ENCODE results near the gene FZD4.
A peak's percentile ranks its signal among the peaks of the same experiment; 100 is the strongest.
"Not testable (repeated sequence)": the region's sequence is repeated elsewhere in the genome, so short reads cannot be mapped to it uniquely, and the experiment has no call there.

FZD4 gene

GRCh38 chr11:86955361-86956120, at the start of gene FZD4:
Gene FZD4, minus strand, starts transcription at chr11:86955395. Its CDS starts 310 bp downstream, at chr11:86955085.
- peaks cover 14% of the 10 kb centered on the region for H3K4me1 Mint-ChIP-seq (ENCODE audit: low read depth)
- peaks cover 68% of the 10 kb centered on the region for H3K27me3 Mint-ChIP-seq
- H3K36me3 Mint-ChIP-seq (ENCODE audit: low read depth), result no peaks in the 10 kb centered on the region
- no peak within 1 kb of the TSS for H3K27ac Mint-ChIP-seq
- H3K4me3 Mint-ChIP-seq, result peak within 1 kb of the TSS; percentile 79
- peak; percentile 71 for DNase-seq
- H3K9me3 Mint-ChIP-seq, result no peaks in the 10 kb centered on the region

DNA sequence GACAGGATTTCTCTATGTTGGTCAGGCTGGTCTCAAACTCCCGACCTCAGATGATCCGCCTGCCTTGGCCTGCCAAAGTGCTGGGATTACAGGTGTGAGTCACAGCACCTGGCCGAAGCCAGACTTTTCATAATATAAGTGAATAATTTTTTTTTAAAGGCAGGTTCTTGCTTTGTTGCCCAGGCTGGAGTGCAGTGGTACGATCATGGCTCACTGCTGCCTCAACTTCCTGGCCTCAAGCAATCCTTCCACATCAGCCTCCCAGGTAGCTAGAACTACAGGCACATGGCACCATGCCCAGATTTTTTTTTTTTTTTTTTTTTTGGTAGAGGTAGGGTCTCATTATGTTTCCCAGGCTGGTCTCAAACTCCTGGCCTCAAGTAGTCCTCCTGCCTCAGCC, 49.1 kb upstream of the FZD4 start:
- H3K36me3 Mint-ChIP-seq (ENCODE audit: low read depth); H3K4me3 Mint-ChIP-seq; H3K27ac Mint-ChIP-seq; H3K9me3 Mint-ChIP-seq; DNase-seq; H3K4me1 Mint-ChIP-seq (ENCODE audit: low read depth); H3K27me3 Mint-ChIP-seq: not testable (repeated sequence)

DNA sequence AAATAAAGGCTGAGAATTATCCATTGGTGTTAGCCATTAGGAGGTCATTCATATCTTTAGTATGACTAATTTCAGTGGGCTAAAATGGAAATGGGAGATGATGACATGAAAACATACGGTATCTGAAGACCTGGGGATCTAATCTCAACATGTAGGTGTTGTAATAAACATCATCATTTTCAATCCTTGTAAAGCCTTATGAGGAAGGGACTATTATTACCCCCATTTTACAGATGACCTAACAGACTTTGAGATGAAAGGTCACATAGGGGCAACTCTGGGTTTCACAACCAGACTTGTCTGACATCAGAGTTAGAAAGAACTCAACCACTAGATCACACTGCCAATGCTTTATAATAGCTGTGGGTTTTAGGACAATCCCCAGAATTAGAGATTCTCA, 47.7 kb upstream of the FZD4 start:
- Mint-ChIP-seq H3K4me3 (no peak overlapping the region), H3K36me3 (ENCODE audit: low read depth) (no peaks in the 10 kb centered on the region), H3K27me3 (peaks cover 3% of the 10 kb centered on the region), H3K4me1 (ENCODE audit: low read depth) (no peaks in the 10 kb centered on the region), H3K27ac (no peak overlapping the region), H3K9me3 (no peaks in the 10 kb centered on the region)
- no peak for DNase-seq

DNA sequence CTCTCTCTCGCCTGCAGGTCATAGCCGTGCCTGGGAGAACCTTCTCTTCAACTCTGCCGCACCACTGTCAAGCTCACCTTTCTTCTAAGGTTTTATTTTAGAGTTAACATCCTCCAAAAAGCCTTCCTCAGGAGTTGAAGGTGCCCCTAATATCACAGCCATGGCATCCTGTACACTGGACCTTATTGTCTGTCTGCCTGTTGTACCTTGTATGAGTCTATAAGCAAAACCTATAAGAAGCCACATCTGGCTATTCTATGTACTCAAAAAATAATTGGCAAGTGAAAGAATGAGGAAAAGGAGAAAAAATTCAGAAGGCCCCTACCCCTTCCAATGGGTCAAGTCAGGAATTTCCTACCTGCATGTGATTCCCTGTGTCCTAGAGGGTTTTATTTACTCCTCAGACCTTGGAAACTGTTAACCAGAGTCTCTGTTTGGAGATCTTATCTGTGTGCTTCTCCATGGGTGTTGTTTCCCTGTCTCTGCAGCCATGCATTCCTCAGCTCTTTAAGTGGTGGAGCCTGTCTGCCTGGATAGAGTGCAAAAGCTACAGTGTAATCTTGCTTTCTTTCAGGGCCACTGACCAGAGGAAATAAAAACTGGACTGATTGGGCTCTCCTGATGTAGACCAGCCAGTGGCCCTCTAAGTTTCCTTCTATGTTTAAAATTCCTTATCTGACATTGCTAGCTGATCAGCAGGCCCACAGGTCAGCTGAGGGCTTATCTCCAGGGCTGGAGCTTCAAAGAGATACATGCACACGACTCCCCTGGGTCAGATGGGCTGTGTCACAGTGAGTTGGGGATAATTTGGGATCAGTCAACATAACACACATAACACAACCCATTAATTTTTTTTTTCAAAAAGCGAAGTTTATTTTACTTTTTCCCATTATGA, 44.9 kb upstream of the FZD4 start:
- no peaks in the 10 kb centered on the region for H3K4me1 Mint-ChIP-seq (ENCODE audit: low read depth)

DNA sequence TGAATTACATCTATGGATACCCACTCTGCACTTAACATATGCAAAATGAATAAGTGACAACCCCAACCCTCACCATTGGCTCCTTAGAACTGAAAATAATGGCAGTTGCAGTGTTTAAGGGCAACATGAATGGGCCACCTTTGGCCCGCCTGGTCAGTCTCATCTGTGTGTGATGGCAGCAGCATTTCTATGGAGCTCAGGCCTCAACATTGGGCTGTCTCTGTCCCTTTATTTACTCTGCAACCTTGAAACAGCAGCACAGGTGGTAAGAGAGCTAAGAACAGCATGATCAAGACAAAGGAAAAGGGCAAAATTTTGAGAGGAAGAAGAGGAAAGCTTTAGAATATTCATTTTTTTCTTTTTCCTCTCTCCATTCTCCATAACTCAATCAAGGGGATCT, 44.2 kb upstream of the FZD4 start:
- Mint-ChIP-seq H3K4me1 (ENCODE audit: low read depth) (no peaks in the 10 kb centered on the region), H3K9me3 (no peaks in the 10 kb centered on the region), H3K4me3 (no peak overlapping the region), H3K27ac (no peak overlapping the region), H3K27me3 (no peaks in the 10 kb centered on the region), H3K36me3 (ENCODE audit: low read depth) (no peaks in the 10 kb centered on the region)
- no peak for DNase-seq

More for the DNA sequence above, 44.9 kb upstream of the FZD4 start:
- no peak for DNase-seq
- Mint-ChIP-seq H3K9me3 (no peaks in the 10 kb centered on the region), H3K4me3 (no peak overlapping the region), H3K36me3 (ENCODE audit: low read depth) (no peaks in the 10 kb centered on the region), H3K27me3 (no peaks in the 10 kb centered on the region), H3K27ac (no peak overlapping the region)

- no peak overlapping the region for H3K27ac Mint-ChIP-seq
- no peaks in the 10 kb centered on the region for H3K4me1 Mint-ChIP-seq (ENCODE audit: low read depth)
- H3K36me3 Mint-ChIP-seq (ENCODE audit: low read depth), result no peaks in the 10 kb centered on the region
- no peak for DNase-seq
- H3K4me3 Mint-ChIP-seq, result no peak overlapping the region
- H3K27me3 Mint-ChIP-seq, result peaks cover 3% of the 10 kb centered on the region
- no peaks in the 10 kb centered on the region for H3K9me3 Mint-ChIP-seq
Measured at GRCh38 chr11:86996953-86997570, 41.9 kb upstream of the FZD4 start.

- no peaks in the 10 kb centered on the region for H3K4me1 Mint-ChIP-seq (ENCODE audit: low read depth)
- no peaks in the 10 kb centered on the region for H3K36me3 Mint-ChIP-seq (ENCODE audit: low read depth)
- no peak for DNase-seq
Measured at GRCh38 chr11:86993031-86993430, 37.8 kb upstream of the FZD4 start.

GRCh38 chr11:86992340-86992739, 37.1 kb upstream of the FZD4 start:
- not testable (repeated sequence) for H3K4me1 Mint-ChIP-seq (ENCODE audit: low read depth); H3K4me3 Mint-ChIP-seq; H3K9me3 Mint-ChIP-seq; DNase-seq; H3K36me3 Mint-ChIP-seq (ENCODE audit: low read depth); H3K27ac Mint-ChIP-seq; H3K27me3 Mint-ChIP-seq

More at GRCh38 chr11:86993031-86993430, 37.8 kb upstream of the FZD4 start:
- no peak overlapping the region for H3K27ac Mint-ChIP-seq
- peaks cover 3% of the 10 kb centered on the region for H3K27me3 Mint-ChIP-seq
- no peaks in the 10 kb centered on the region for H3K9me3 Mint-ChIP-seq
- H3K4me3 Mint-ChIP-seq, result no peak overlapping the region

DNA sequence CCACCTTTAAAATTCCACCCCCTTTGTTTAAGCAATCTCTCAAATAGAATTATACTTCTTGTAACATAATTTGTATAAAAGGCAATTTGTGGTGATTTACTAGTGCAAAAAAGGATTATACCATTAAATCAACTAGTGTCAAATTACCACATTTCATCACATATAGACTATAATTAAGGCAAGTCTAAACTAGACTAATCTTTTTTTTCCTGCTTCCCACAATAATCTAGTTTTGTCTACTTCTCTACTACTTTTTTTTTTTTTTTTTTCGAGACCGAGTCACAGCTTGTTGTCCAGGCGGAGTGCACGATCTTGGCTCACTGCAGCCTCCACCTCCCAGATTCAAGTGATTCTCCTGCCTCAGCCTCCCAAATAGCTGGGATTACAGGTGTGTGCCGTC, 36.1 kb upstream of the FZD4 start:
- Mint-ChIP-seq H3K36me3 (ENCODE audit: low read depth) (no peaks in the 10 kb centered on the region), H3K4me1 (ENCODE audit: low read depth) (no peaks in the 10 kb centered on the region), H3K9me3 (no peaks in the 10 kb centered on the region), H3K27ac (no peak overlapping the region), H3K27me3 (peaks cover 3% of the 10 kb centered on the region), H3K4me3 (no peak overlapping the region)
- no peak for DNase-seq

DNA sequence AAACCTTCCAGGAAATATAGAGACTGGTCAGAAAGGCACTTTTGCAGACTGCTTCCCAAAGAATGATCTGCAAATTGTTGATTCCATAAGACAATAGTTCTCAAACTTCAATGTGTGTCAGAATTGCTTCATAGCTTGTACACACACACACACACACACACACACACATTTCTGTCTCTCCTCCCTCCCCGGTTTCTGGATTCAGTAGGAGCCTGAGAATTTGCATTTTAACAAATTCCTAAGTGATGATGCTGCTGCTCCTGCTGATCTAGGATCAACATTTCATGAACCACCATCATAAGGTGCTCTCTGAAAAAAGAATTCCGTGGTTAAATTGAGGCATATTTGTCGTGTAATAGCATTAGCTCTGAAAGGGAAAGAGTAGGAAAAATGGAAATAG, 35.3 kb upstream of the FZD4 start:
- no peaks in the 10 kb centered on the region for H3K4me1 Mint-ChIP-seq (ENCODE audit: low read depth)
- no peaks in the 10 kb centered on the region for H3K36me3 Mint-ChIP-seq (ENCODE audit: low read depth)
- no peak for DNase-seq
- H3K27ac Mint-ChIP-seq, result no peak overlapping the region
- no peak overlapping the region for H3K4me3 Mint-ChIP-seq
- H3K9me3 Mint-ChIP-seq, result no peaks in the 10 kb centered on the region
- peaks cover 3% of the 10 kb centered on the region for H3K27me3 Mint-ChIP-seq

DNA sequence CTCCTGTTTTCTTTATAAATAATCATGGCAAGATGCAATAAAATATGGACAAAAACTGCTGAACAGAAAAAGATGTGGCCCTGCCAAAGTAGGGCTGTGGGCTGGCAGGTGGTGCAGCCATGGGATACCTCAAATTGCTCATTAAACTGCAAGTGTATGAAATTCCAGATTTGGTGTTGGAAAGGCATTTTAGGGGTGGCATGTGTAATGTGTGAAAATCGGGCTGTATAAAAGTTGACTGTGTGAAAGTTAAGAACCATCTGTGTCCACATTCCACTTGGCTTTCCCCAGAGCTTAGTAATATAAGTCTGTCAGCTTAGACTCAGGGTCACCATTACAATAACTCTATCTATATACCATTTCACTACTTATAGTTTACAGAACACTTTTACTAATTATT, 34.8 kb upstream of the FZD4 start:
- Mint-ChIP-seq H3K36me3 (ENCODE audit: low read depth) (no peaks in the 10 kb centered on the region), H3K27ac (no peak overlapping the region), H3K9me3 (no peaks in the 10 kb centered on the region), H3K4me3 (no peak overlapping the region), H3K4me1 (ENCODE audit: low read depth) (no peaks in the 10 kb centered on the region), H3K27me3 (peaks cover 4% of the 10 kb centered on the region)
- DNase-seq, result no peak

DNA sequence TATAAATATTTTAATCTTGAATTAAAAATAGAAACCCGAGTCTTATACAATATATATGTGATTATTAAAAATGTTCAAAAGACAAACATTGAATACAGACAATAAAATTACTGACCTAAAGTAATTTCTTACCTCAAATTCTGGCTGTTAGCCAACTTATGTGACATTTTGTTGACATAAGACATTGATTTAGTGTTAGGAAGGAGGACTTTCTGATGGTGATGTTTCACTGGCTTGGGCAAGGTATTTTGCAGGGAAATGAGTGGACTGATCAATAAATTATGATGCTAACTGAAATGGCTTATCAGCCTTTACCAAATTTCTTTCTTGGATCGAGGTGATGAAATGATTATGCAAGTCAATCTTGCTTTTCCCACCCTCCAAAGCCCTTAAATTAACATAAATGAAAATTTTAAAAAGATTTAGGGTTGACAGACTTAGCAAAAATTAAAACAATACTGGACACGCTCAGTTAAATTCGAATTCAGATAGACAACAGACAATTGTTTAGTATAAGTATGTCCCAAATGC, 33.2 kb upstream of the FZD4 start:
- peaks cover 6% of the 10 kb centered on the region for H3K27me3 Mint-ChIP-seq
- no peak for DNase-seq
- no peak overlapping the region for H3K4me3 Mint-ChIP-seq
- H3K36me3 Mint-ChIP-seq (ENCODE audit: low read depth), result no peaks in the 10 kb centered on the region
- H3K27ac Mint-ChIP-seq, result no peak overlapping the region
- no peaks in the 10 kb centered on the region for H3K9me3 Mint-ChIP-seq
- no peaks in the 10 kb centered on the region for H3K4me1 Mint-ChIP-seq (ENCODE audit: low read depth)

DNA sequence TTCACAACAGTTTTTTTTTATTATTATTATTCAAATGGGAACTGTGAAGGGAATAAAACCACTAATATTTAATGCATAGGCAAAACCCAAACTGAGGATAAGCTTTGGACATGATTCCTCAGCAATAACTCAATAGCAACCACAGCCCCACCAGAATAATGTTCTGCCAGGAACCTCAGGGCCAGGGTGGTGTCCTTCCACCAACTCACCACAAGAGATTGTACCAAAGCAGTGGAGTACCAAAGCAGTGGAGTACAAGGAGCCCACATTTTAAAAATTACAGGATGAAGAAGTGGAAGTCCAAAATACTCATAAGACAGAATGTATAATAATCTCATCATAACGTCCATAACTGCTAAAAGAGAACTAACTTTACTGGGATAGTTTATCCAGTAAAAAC, 32.5 kb upstream of the FZD4 start:
- peaks cover 6% of the 10 kb centered on the region for H3K27me3 Mint-ChIP-seq
- DNase-seq, result no peak
- H3K4me1 Mint-ChIP-seq (ENCODE audit: low read depth), result no peaks in the 10 kb centered on the region
- no peak overlapping the region for H3K27ac Mint-ChIP-seq
- H3K4me3 Mint-ChIP-seq, result no peak overlapping the region
- no peaks in the 10 kb centered on the region for H3K9me3 Mint-ChIP-seq
- H3K36me3 Mint-ChIP-seq (ENCODE audit: low read depth), result no peaks in the 10 kb centered on the region

GRCh38 chr11:86984701-86985100, 29.5 kb upstream of the FZD4 start:
- peaks cover 3% of the 10 kb centered on the region for H3K27me3 Mint-ChIP-seq
- H3K4me1 Mint-ChIP-seq (ENCODE audit: low read depth), result no peaks in the 10 kb centered on the region

More at GRCh38 chr11:86984701-86985100, 29.5 kb upstream of the FZD4 start:
- DNase-seq, result no peak
- Mint-ChIP-seq H3K36me3 (ENCODE audit: low read depth) (no peaks in the 10 kb centered on the region), H3K27ac (no peak overlapping the region), H3K4me3 (no peak overlapping the region), H3K9me3 (no peaks in the 10 kb centered on the region)
